ENCODE measurements around the gene USP9X.

USP9X gene

GRCh38 chrX:41085878-41086626 lies 807 bp downstream of the USP9X start:
- peaks cover 53% of the 10 kb centered on the region for H3K4me1 ChIP-seq (ENCODE audit: low read length)
- H3K36me3 ChIP-seq (replicated peaks; ENCODE audit: low read depth, low read length), result peaks cover 21% of the 10 kb centered on the region
- H4K20me1 ChIP-seq (ENCODE audit: insufficient read depth, low read length), result peaks cover 46% of the 10 kb centered on the region

GRCh38 chrX:41086627-41086932 lies 1.3 kb downstream of the USP9X start:
- Histone ChIP-seq H3K36me3 (replicated peaks; ENCODE audit: low read depth, low read length) (peaks cover 21% of the 10 kb centered on the region), H3K27ac (ENCODE audit: low read length) (peak overlapping the region; percentile 98), H2AFZ (ENCODE audit: low read depth, low read length) (no peak overlapping the region), H3K4me3 (ENCODE audit: low read length) (peak overlapping the region; percentile 88), H3K79me2 (ENCODE audit: low read length) (peaks cover 64% of the 10 kb centered on the region), H3K4me2 (ENCODE audit: low read length) (peak overlapping the region; percentile 87), H3K9me3 (ENCODE audit: insufficient read depth, low read length) (no peaks in the 10 kb centered on the region), H3K27me3 (ENCODE audit: low read depth, low read length) (no peaks in the 10 kb centered on the region), H4K20me1 (ENCODE audit: insufficient read depth, low read length) (peaks cover 51% of the 10 kb centered on the region), H3K9ac (ENCODE audit: low read length) (peak overlapping the region; percentile 100), H3K4me1 (ENCODE audit: low read length) (peaks cover 53% of the 10 kb centered on the region)
- TF ChIP-seq, protein P1, sequence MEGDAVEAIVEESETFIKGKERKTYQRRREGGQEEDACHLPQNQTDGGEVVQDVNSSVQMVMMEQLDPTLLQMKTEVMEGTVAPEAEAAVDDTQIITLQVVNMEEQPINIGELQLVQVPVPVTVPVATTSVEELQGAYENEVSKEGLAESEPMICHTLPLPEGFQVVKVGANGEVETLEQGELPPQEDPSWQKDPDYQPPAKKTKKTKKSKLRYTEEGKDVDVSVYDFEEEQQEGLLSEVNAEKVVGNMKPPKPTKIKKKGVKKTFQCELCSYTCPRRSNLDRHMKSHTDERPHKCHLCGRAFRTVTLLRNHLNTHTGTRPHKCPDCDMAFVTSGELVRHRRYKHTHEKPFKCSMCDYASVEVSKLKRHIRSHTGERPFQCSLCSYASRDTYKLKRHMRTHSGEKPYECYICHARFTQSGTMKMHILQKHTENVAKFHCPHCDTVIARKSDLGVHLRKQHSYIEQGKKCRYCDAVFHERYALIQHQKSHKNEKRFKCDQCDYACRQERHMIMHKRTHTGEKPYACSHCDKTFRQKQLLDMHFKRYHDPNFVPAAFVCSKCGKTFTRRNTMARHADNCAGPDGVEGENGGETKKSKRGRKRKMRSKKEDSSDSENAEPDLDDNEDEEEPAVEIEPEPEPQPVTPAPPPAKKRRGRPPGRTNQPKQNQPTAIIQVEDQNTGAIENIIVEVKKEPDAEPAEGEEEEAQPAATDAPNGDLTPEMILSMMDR (IDR thresholded peaks at IDR 0.05; ENCODE audit: low read depth, low read length), result no peak
- TF ChIP-seq EZH2phosphoT487 (IDR thresholded peaks at IDR 0.05; ENCODE audit: low read depth), result no peak

More at GRCh38 chrX:41085878-41086626, 807 bp downstream of the USP9X start:
- Histone ChIP-seq H3K4me2 (ENCODE audit: low read length) (peak overlapping the region; percentile 87), H2AFZ (ENCODE audit: low read depth, low read length) (no peak overlapping the region), H3K27ac (ENCODE audit: low read length) (peak overlapping the region; percentile 98), H3K27me3 (ENCODE audit: low read depth, low read length) (no peaks in the 10 kb centered on the region), H3K79me2 (ENCODE audit: low read length) (peaks cover 59% of the 10 kb centered on the region), H3K9me3 (ENCODE audit: insufficient read depth, low read length) (no peaks in the 10 kb centered on the region), H3K9ac (ENCODE audit: low read length) (peak overlapping the region; percentile 100), H3K4me3 (ENCODE audit: low read length) (peak overlapping the region; percentile 88)
- TF ChIP-seq EZH2phosphoT487 (IDR thresholded peaks at IDR 0.05; ENCODE audit: low read depth), result no peak
- TF ChIP-seq, protein P1 (IDR thresholded peaks at IDR 0.05; ENCODE audit: low read depth, low read length), result no peak

- Histone ChIP-seq H3K4me2 (ENCODE audit: low read length) (peak overlapping the region; percentile 87), H3K79me2 (ENCODE audit: low read length) (peaks cover 70% of the 10 kb centered on the region), H3K9ac (ENCODE audit: low read length) (peak overlapping the region; percentile 100), H4K20me1 (ENCODE audit: insufficient read depth, low read length) (peaks cover 57% of the 10 kb centered on the region), H3K4me3 (ENCODE audit: low read length) (peak overlapping the region; percentile 88), H3K27ac (ENCODE audit: low read length) (peak overlapping the region; percentile 98), H3K36me3 (replicated peaks; ENCODE audit: low read depth, low read length) (peaks cover 21% of the 10 kb centered on the region), H3K9me3 (ENCODE audit: insufficient read depth, low read length) (no peaks in the 10 kb centered on the region), H3K27me3 (ENCODE audit: low read depth, low read length) (no peaks in the 10 kb centered on the region), H2AFZ (ENCODE audit: low read depth, low read length) (no peak overlapping the region), H3K4me1 (ENCODE audit: low read length) (peaks cover 48% of the 10 kb centered on the region)
- TF ChIP-seq, protein P1 (IDR thresholded peaks at IDR 0.05; ENCODE audit: low read depth, low read length), result no peak
- no peak for TF ChIP-seq EZH2phosphoT487 (IDR thresholded peaks at IDR 0.05; ENCODE audit: low read depth)
These were observed 2.0 kb downstream of the USP9X start for GRCh38 chrX:41087201-41087600.

GRCh38 chrX:41090568-41091238 lies 5.5 kb downstream of the USP9X start:
- H3K9ac ChIP-seq (ENCODE audit: low read length), result peak overlapping the region; percentile 16; the same call in 1 of the 2 replicates
- H2AFZ ChIP-seq (ENCODE audit: low read depth, low read length), result no peak overlapping the region
- peak overlapping the region; percentile 3; the same call in 1 of the 2 replicates for H3K27ac ChIP-seq (ENCODE audit: low read length)
- H3K27me3 ChIP-seq (ENCODE audit: low read depth, low read length), result no peaks in the 10 kb centered on the region
- no peaks in the 10 kb centered on the region for H3K9me3 ChIP-seq (ENCODE audit: insufficient read depth, low read length)
- peaks cover 93% of the 10 kb centered on the region for H4K20me1 ChIP-seq (ENCODE audit: insufficient read depth, low read length)
- H3K36me3 ChIP-seq (replicated peaks; ENCODE audit: low read depth, low read length), result peaks cover 21% of the 10 kb centered on the region
- TF ChIP-seq, protein P1 (IDR thresholded peaks at IDR 0.05; ENCODE audit: low read depth, low read length), result no peak
- no peak for TF ChIP-seq EZH2phosphoT487 (IDR thresholded peaks at IDR 0.05; ENCODE audit: low read depth)
- H3K79me2 ChIP-seq (ENCODE audit: low read length), result peaks cover 100% of the 10 kb centered on the region
- peaks cover 41% of the 10 kb centered on the region for H3K4me1 ChIP-seq (ENCODE audit: low read length)
- peak overlapping the region; percentile 39 for H3K4me3 ChIP-seq (ENCODE audit: low read length)
- H3K4me2 ChIP-seq (ENCODE audit: low read length), result peak overlapping the region; percentile 53
